Hepatocyte (in vitro differentiated cells): ENCODE results near the gene NDST4. TPM values are rescaled to one million over a fixed set of nuclear protein-coding genes. Genes with fewer than 3 reads are reported as not detected.

ENCODE experiments used
- DNase-seq: peaks from one replicate; pipeline ENCODE4 v3.0.0-alpha.2; 2016; ENCODE audit warnings: low spot score
- H2AFZ ChIP-seq: fragments of 200-600 bp; sonication (generic); 2 replicates; pipeline ENCODE4 v1.6.0; 2016; ENCODE audit warnings: antibody characterized with exemption, mild to moderate bottlenecking
- H3K27ac ChIP-seq: fragments of 200-600 bp; sonication (generic); 2 replicates; pipeline ENCODE4 v1.5.1; 2016; ENCODE audit warnings: mild to moderate bottlenecking
- H3K27me3 ChIP-seq: fragments of 200-600 bp; sonication (generic); 2 replicates; pipeline ENCODE4 v1.6.1; 2016
- H3K36me3 ChIP-seq: fragments of 200-600 bp; sonication (generic); replicated peaks from 2 replicates; pipeline ENCODE4 v1.5.1; 2016; ENCODE audit warnings: low read depth; ENCODE audit not compliant: insufficient read depth
- H3K4me1 ChIP-seq: fragments of 200-600 bp; sonication (generic); 2 replicates; pipeline ENCODE4 v1.5.1; 2016; ENCODE audit warnings: mild to moderate bottlenecking, moderate library complexity; ENCODE audit not compliant: insufficient read depth
- H3K4me2 ChIP-seq: fragments of 200-600 bp; sonication (generic); 2 replicates; pipeline ENCODE4 v1.6.0; 2016
- H3K4me3 ChIP-seq: fragments of 200-600 bp; sonication (generic); 2 replicates; pipeline ENCODE4 v1.5.1; 2016; ENCODE audit warnings: mild to moderate bottlenecking
- H3K79me2 ChIP-seq: fragments of 200-600 bp; sonication (generic); 2 replicates; pipeline ENCODE4 v1.6.0; 2017; ENCODE audit warnings: mild to moderate bottlenecking
- H3K9me2 ChIP-seq: fragments of 200-600 bp; sonication (generic); replicated peaks from 2 replicates; pipeline ENCODE4 v1.6.0; 2017; ENCODE audit warnings: mild to moderate bottlenecking; ENCODE audit not compliant: insufficient read depth
- H3K9me3 ChIP-seq: fragments of 200-600 bp; sonication (generic); 2 replicates; pipeline ENCODE4 v1.5.1; 2016; ENCODE audit warnings: low read depth, mild to moderate bottlenecking
- H4K20me1 ChIP-seq: fragments of 200-600 bp; sonication (generic); 2 replicates; pipeline ENCODE4 v1.6.0; 2016; ENCODE audit warnings: mild to moderate bottlenecking; ENCODE audit not compliant: insufficient read depth, poor library complexity, severe bottlenecking
- CTCF ChIP-seq: fragments of 200-600 bp; sonication (generic); IDR thresholded peaks from 2 replicates; pipeline ENCODE4 v1.5.1; 2016; ENCODE audit warnings: antibody characterized with exemption, mild to moderate bottlenecking; ENCODE audit not compliant: poor library complexity
- EZH2 ChIP-seq: fragments of 200-600 bp; sonication (generic); IDR thresholded peaks from 2 replicates; pipeline ENCODE4 v1.6.1; 2016; ENCODE audit warnings: antibody characterized with exemption, mild to moderate bottlenecking, borderline replicate concordance
- EZH2phosphoT487 ChIP-seq: fragments of 200-600 bp; sonication (generic); IDR thresholded peaks from one replicate; pipeline ENCODE4 v1.6.1; 2018; ENCODE audit warnings: antibody characterized with exemption, mild to moderate bottlenecking, low read depth, moderate library complexity; ENCODE audit not compliant: unreplicated experiment, severe bottlenecking
- WGBS: methylation state at CpG from one replicate; pipeline ENCODE4 v1.1.6; 2016; ENCODE audit warnings: low lambda C conversion rate; ENCODE audit errors: missing lambda C conversion rate; 5-methylcytosine and 5-hydroxymethylcytosine counted together
- polyA plus RNA-seq: library from polyadenylated mRNA; unstranded; fragments of >200 nt; fragmentation: Nextera tagmentation; extraction: Ambion mirVana; gene quantifications from 2 replicates; pipeline ENCODE4 v1.2.1, GENCODE V29; 2016
- total RNA-seq: library from RNA; depleted of rRNA; stranded (reverse); fragments of >200 nt; gene quantifications from 2 replicates; pipeline ENCODE4 v1.2.3, GENCODE V29; 2014

Gene NDST4
- total and polyA plus RNA-seq, 2 experiments from 2014 or later: 0.37 TPM; not detected in 1

DNA sequence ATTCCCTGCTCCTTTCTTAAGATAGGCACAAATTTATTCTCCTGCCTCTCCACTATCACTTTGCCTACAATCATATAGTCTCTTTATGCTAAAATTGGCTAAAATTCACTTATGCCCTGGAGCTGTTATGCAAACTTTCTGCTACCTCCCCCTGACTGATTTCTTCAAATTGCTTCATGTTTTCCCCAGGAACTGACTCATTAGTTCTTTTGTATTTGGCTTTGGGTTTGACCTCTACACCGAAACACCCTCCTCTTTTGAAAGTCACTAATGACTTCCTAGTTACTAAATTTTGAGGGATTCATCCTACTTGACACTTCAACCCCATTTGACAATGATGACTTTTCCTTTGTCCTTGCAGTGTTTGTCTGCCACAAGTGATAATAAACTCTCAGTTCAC lies 222.6 kb downstream of the NDST4 start:
- H3K4me3 ChIP-seq: no peak overlapping the region
- no peak for TF ChIP-seq EZH2phosphoT487
- no peak overlapping the region for H3K4me2 ChIP-seq
- no peaks in the 10 kb centered on the region for H3K79me2 ChIP-seq
- H3K27me3 ChIP-seq: no peaks in the 10 kb centered on the region
- no peaks in the 10 kb centered on the region for H3K4me1 ChIP-seq
- H4K20me1 ChIP-seq: no peaks in the 10 kb centered on the region
- H3K36me3 ChIP-seq: no peaks in the 10 kb centered on the region
- H3K27ac ChIP-seq: no peak overlapping the region
- no peaks in the 10 kb centered on the region for H3K9me2 ChIP-seq
- H3K9me3 ChIP-seq: no peaks in the 10 kb centered on the region
- 49% methylated on average over 1 of the region's 1 CpG for WGBS
- no peak for DNase-seq
- H2AFZ ChIP-seq: no peak overlapping the region

- H4K20me1 ChIP-seq: no peaks in the 10 kb centered on the region
- TF ChIP-seq EZH2: no peak
- no peak for TF ChIP-seq CTCF
- no peak for TF ChIP-seq EZH2phosphoT487
- WGBS: 72% methylated on average over 2 of the region's 2 CpGs
Observed at GRCh38 chr4:114886761-114887160, 226.7 kb downstream of the NDST4 start.

GRCh38 chr4:114883641-114884040 lies 229.8 kb downstream of the NDST4 start:
- no peak overlapping the region for H3K4me3 ChIP-seq
- 92% methylated on average over 5 of the region's 5 CpGs for WGBS
- no peak overlapping the region for H3K27ac ChIP-seq
- H3K4me1 ChIP-seq: no peaks in the 10 kb centered on the region
- no peaks in the 10 kb centered on the region for H3K79me2 ChIP-seq
- H3K36me3 ChIP-seq: no peaks in the 10 kb centered on the region
- H3K27me3 ChIP-seq: no peaks in the 10 kb centered on the region
- H3K4me2 ChIP-seq: no peak overlapping the region
- no peaks in the 10 kb centered on the region for H4K20me1 ChIP-seq
- H3K9me3 ChIP-seq: no peaks in the 10 kb centered on the region
- TF ChIP-seq CTCF: no peak
- TF ChIP-seq EZH2phosphoT487: no peak
- TF ChIP-seq EZH2: no peak
- no peak for DNase-seq
- H2AFZ ChIP-seq: no peak overlapping the region
- no peaks in the 10 kb centered on the region for H3K9me2 ChIP-seq

More at GRCh38 chr4:114886761-114887160, 226.7 kb downstream of the NDST4 start:
- no peaks in the 10 kb centered on the region for H3K4me1 ChIP-seq
- H3K36me3 ChIP-seq: no peaks in the 10 kb centered on the region
- no peak overlapping the region for H3K4me3 ChIP-seq
- no peak overlapping the region for H3K4me2 ChIP-seq
- no peaks in the 10 kb centered on the region for H3K9me3 ChIP-seq
- H3K27me3 ChIP-seq: no peaks in the 10 kb centered on the region
- H3K9me2 ChIP-seq: no peaks in the 10 kb centered on the region
- no peak overlapping the region for H2AFZ ChIP-seq
- DNase-seq: no peak
- H3K27ac ChIP-seq: no peak overlapping the region
- H3K79me2 ChIP-seq: no peaks in the 10 kb centered on the region

- 58% methylated on average over 3 of the region's 3 CpGs for WGBS
- TF ChIP-seq CTCF (no peak), EZH2phosphoT487 (no peak), EZH2 (no peak)
- H3K36me3 ChIP-seq: no peaks in the 10 kb centered on the region
- H3K4me2 ChIP-seq: no peak overlapping the region
- H4K20me1 ChIP-seq: no peaks in the 10 kb centered on the region
- H3K4me1 ChIP-seq: no peaks in the 10 kb centered on the region
- no peaks in the 10 kb centered on the region for H3K9me3 ChIP-seq
- no peak for DNase-seq
- H3K27me3 ChIP-seq: no peaks in the 10 kb centered on the region
- H3K27ac ChIP-seq: no peak overlapping the region
- H3K9me2 ChIP-seq: no peaks in the 10 kb centered on the region
- H3K4me3 ChIP-seq: no peak overlapping the region
- H2AFZ ChIP-seq: no peak overlapping the region
- H3K79me2 ChIP-seq: no peaks in the 10 kb centered on the region
Observed at GRCh38 chr4:114879916-114880669, 233.3 kb downstream of the NDST4 start.
